ENCODE results near the gene RABGGTA.
"Not testable (repeated sequence)": the region's sequence is repeated elsewhere in the genome, so short reads cannot be mapped to it uniquely, and the experiment has no call there.

The RABGGTA gene

DNA sequence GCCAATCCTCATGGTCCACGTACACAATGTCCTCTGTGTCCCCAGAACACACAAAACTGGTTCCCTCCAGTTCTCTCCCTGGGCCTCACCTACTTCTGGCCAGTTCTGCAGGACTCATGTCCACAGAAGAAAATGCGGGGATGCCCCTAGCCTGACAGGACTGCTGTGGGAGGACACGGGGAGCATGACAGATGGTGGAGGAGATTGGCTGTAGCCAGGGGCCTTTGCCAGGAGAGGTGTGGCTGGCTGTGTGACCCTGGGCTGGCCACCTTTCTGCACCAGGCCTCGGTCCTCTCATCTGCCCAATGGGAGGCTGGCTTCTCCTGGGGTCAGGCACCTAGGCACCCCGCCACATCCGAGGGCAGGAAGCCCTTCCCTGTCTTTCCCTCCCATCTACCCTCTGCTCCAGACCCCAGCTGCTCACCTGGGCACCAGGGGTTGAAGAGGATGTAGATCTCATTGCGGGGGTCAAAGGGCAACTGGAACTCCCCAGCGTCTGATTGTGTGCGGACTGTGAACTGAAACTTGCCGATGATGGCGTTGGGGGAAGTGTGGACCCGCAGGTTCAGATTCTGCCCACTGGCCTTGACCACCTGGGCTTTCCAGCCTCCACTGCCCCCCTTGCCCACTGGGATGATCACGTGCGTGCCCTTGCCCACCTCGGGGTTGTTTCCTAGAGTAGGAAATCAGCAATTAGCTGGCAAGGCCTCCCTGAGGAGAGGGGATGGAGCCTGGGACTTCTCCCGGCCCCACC, 11.2 kb downstream of the RABGGTA start:
- DNase-seq = no peak

DNA sequence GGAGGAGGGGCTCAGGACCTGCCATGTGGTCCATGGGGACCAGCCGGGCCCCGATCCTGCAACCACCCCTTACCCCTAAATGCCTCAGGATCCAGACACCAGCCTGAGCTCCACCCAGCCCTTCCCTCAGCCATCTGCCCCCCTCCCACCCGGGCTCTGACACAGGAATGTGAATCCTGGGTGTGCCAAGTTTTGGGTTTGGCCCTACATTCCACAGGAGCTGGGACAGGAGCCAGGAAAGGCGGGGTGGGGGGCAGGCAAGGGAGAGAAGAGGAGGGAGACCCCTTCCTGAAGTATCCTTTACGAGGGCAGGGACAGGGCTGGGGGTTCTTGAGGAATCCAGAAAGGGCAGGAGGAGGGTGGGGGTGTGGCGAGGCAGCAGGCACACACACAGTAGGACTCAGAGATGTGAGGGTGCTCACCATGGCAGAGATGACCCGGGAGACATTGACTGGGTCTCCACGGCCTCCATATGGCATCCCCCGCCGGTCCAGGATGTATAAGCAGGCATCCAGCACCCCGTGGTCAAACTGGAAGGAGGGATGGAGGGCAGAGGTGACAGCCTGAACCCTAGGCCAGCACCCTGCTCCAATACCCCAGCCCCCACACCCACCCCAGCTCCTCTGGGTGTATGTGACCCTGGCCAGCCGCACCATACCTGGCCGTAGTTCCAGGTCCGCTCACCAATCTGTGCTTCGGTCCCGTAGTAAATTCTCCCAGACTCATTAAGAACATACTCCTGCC, 11.9 kb downstream of the RABGGTA start:
- DNase-seq = no peak

DNA sequence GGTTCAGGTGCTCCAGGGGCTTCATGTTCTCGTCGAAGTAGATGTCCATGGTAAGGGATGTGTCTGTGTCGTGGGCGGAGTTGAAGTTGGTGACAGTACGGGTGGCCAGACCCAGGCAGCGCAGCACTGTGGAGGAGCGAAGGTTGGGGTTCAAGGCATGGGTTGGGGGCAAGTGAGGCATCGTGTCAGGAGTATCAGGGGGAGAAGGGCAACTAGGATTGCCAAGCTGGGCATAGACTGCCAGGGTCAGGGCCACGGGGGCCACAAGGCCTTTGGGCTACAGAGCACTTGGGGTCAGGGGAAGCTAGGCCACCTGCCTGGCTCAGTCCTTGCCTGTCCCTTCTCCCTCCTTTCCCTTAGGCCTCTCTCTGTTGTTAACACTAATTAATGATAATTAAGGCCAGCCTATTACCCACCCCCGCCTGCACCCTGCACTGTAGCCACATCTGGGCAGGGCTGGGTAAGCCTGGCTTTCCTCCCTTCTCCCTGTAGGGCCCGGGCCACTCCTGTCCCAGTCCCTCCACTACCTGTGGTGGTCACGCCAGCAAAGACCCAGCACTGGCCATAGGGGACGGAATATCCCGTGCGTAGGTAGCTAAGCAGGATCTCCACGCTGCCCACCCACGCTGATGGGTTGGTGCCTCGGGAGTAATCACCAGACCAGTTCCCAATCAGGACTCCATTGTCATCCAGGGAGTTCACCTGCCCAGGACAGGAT, 12.7 kb downstream of the RABGGTA start:
- DNase-seq = no peak

DNA sequence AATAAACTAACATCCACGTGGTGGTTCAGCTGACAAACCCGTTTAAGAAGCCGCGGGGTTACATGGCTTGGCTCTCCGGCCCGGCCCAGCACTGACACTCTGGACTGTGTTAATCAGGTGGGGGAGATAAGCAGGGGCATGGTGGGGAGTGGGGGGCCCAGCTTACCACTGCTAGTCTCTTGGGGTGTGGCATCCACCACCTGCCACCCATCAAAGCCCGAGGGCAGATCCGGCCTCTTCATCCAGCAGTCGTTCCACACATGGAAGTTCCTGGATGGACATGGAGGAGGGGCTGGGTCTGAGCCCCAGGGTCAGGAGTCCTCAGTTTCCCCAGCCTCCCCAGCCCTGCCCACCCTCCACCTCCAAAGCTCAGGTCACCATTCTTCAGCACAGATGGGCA, 13.3 kb downstream of the RABGGTA start:
- DNase-seq = no peak

DNA sequence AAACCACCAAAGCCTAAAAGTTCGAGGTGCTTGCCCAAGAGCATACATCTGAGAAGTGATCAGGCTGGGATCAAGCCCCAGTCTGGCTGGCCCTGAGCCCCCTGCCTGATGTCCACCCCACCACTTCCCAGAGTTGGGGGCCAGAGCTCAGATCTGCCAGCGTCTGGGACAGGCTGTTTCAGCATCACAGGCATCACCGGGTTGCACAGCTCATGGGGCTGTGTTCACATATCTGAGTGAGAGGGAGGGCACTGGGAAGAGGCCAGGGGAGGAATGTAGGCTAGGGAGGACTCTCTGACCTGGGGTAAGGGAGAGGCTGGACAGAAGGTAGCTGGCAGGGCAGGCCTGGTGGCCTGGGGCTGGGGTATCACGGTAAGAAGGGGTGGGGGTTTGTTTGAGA, 14.4 kb downstream of the RABGGTA start:
- DNase-seq = no peak

DNA sequence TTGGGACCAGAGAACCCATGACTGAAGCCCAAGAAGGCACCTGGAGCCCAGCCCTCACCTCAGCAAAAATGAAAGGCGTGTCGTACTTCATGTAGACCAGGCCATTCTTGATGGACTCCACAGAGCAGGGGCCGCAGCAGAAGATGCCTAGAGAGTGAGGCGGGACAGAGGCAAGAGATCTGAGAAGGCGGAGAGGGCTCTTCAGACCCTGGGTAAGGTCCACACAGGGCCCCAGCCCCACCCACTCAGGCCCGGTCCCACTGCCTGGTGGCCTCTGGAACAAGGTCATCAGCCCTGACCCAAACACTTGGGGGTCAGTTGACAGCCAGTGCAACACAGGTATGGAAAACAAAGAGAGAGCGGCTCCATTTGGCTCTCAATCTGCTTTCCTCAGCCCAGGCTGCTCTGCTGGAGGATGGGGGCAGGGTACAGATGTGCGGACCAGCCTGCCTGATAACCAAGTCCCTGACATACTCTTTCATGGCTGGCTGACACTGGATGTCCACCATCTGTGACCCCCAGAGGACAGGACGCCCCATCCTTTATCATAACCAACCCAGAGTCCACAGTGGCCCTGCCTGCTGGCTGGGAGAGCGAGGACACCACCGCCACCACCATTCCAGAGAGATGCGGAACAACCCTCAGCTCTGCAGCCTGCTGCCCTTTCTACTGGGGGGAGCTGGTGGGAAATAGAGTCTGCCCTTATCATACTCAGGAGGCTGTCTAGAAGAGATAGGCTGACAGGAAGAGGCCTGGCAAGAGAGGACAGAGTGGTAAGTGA, 15.3 kb downstream of the RABGGTA start:
- no peak for DNase-seq

DNA sequence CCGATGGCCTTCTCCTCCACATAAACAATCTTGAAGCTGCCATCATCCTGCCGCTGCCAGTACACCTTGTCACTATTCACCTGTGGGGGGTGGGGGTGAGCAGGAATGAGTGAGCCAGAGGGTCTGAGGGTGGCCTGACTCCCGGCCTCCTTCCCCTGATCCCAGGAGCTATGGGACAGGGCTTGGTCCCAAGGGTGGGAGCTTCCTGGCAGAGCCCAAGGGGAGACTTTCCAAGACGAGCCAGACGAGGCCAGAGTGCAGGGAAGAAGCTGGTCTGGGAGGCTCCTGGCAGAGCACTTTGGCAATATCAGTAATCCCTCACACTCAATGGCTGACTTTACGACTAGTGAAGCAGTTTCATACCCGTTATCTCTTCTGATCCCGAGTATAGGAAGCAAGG, 16.0 kb downstream of the RABGGTA start:
- no peak for DNase-seq

DNA sequence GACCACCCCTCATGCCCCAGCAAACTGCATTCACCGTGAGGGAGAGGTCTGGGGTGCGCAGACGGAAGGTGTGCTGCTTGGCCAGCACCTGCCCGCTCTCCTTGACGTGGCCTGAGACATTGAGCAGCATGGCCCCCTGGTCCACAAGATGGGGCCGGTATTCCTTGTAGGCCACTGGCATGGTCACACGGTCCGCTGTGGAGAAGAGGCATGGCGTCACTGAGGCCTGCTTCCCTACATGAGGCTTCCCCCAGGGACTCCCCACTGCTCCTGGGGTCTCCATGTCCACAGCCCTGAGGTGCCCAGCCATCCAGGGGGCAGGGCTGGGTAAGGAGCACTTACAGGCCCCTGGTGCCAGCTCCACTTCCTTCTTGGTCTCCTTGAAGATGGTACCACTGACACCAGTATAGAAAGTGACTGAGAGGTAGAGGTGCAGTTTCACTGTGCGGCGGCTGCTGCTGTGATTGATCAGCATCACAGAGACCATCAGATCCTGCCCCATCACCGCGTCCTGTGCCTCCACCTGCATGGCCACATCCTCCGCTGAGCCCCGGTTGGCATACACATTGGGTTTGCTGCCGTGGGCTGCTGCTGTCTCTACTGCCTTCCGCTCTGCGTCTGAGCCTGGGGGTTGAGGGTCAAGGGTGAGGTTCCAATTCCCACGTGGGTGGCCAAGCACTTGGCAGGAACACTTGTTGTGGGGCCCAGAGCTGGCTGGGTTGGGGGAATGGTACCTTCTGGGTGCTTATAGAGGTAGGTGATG, 16.6 kb downstream of the RABGGTA start:
- no peak for DNase-seq

DNA sequence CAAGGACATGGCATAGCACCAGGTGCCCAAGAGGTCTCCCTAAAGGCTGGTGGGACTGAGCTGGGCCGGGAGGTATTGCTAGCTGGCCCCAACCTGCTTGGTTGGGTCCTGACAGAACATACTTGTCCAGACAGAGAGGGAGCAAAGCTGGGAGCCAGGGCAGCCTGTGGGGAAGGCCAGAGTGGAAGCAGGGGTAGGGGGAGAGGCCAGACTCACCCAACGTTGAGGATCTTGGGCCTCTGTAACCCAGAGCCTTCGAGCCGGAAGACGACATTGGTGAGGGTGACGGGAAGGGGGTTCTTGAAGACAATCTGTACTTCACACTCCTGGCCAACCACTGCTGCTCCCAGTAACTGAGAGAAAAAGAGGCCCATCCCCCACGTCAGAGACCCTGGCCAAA, 17.5 kb downstream of the RABGGTA start:
- no peak for DNase-seq

DNA sequence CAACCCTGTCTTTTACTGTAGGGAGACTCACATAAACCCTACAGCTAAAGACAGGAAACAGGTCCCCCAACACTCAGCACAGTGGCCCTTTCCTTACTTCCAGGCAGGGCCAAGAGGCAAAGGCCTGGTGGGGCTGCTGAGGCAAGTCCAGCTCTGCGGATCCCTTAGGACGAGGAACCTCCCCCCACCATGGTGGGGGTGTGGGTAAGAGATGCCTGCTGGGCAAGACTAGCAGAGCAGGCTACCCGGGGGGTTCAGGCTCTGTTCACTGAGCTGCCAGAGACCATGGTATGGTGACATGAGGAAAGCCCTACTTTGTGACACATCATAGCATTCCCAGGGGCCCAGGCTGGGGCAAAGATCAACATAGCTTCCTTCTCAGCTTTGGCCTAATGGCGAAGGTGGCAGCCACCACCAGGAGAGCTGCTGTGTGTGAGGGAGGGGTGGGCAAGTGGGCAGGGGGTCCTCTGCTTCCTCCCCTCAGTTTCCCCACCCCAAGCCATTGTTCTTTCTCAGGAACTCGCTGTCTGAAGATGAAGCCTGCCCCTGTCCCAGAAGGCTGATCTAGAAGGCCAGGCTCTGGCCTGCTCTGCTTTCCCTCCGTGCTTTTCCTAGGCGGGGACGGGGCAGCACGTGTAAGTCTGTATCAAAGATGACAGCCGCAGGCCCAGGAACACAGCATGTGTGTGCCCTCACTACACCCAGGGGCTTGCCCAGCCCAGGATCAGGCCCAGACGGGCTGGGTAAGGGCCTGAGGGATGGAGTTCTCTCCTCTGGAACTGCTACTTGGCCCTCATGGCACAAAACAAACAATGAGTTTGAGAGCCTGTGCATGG, 18.9 kb downstream of the RABGGTA start:
- DNase-seq = no peak

DNA sequence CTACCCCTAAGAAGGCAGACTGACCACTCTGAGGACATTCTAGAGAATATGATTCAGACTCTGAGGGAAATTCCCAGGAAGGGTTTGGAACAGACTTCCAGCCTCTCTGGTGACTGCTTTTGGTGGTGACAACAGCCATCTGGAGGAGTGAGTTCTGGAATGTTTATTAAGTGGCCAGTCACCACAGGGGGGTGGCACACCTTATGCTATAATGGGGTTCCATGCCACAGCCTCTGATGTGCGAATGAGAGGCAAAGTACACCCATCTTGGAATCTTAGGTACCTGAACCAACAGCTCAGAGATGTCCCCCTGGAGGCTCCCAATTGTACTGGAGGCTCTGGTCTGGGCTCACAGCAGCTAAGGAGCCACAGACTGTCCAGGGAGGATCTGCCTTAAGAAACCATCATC, 19.5 kb downstream of the RABGGTA start:
- no peak for DNase-seq

DNA sequence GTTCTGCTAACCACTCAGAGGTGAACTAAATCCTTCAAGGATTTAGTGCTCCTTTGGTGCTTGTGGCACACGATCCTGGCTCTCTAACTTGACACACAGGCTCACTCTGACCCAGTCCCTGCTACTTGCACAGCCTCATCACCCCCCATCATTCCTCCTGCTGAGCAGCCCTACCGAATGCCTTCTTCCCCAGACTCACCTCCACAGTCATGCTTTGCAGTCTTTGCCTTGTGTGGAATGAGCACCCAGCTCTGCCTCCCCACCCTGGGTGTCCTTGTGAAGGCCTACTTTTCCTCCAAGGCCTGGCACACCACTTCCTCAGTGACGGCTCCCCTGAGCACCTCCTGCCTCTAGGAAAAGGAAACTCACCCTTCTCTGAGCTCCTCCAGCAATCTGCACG, 21.0 kb downstream of the RABGGTA start:
- DNase-seq = no peak

DNA sequence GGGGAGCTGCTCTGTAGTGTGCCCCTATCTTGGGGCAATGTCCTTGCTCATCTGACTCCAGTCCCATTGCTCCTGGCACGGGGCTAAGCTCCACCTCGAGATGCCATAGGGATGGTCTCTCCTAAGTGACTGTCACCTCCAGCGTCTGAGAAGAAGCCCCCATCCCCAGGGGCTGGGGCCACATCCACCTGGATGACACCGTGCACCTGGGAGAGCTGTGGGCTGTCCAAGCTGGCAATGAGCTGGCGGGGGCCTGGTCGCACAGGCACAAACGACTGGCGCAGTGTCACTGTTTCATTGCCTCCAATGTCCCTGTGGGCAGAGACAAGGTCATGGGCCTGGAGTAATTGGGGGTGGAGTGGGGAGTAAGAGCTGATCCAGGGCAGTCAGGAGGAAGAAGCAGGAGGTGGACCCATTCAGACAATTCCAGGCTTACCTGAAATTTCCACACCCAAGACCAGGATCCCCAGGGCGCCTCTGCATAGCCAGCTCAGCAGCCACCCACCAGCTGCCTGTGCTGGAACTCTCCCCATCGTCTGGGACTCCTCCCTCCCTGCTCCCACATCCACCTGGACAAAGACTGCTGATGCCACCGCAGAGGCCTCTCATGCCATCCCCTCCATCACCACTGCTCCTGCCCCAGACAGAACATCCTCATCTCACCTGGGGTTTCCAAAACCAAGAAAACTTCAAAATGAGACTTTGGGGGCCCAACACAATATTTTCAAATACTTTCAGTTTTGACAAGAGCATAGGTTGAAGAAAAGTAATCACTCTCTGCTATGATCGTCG, 22.0 kb downstream of the RABGGTA start:
- DNase-seq = no peak

DNA sequence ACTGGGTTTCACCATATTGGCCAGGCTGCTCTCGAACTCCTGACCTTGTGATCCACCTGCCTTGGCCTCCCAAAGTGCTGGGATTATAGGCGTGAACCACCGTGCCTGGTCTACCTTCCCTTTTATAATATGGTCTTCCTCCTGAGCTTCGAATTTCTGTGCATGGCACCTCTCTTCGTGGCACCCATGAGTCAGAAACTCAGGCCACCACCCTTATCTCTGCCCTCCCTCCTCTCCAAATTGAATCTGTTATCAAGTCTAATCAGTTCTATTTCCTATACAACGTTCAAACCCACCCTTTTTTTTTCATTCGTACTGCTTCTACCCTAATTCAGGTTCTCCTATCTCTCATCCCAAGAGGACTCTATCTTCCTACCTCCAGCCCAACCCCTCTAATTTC, 24.0 kb downstream of the RABGGTA start:
- DNase-seq = no peak

DNA sequence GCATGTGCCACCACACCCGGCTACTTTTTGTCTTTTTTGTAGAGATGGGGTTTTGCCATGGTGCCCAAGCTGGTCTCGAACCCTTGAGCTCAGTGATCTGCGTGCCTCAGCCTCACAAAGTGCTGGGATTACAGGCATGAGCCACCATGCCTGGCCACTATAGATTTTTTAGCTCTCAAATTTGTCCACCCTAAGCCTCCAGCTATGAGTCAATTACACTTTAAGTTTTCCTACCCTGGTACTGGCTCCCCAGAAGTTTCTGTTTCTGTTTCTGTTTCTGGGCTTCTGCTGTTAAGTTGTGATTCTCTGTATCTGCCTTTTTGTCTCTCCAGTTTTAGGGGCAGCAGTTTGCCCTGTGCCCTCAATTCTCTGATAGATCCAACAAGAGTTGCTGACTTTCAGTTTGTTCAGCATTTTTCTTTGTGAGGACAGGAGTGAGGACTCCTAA, 24.6 kb downstream of the RABGGTA start:
- DNase-seq = no peak

DNA sequence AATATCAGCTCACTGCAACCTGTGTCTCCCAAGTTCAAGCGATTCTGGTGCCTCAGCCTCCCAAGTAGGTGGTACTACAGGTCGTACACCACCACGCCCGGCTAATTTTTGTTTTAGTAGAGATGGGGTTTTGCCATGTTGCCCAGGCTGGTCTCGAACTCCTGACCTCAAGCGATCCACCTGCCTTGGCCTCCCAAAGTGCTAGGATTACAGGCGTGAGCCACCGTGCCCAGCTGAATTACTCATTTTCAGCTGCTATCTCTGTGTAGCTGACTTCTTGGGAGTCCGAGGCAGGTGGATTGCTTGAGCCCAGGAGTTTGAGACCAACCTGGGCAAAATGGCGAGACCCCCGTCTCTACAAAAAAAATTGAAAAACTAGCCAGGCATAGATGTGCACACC, 26.0 kb downstream of the RABGGTA start:
- not testable (repeated sequence) for DNase-seq

DNA sequence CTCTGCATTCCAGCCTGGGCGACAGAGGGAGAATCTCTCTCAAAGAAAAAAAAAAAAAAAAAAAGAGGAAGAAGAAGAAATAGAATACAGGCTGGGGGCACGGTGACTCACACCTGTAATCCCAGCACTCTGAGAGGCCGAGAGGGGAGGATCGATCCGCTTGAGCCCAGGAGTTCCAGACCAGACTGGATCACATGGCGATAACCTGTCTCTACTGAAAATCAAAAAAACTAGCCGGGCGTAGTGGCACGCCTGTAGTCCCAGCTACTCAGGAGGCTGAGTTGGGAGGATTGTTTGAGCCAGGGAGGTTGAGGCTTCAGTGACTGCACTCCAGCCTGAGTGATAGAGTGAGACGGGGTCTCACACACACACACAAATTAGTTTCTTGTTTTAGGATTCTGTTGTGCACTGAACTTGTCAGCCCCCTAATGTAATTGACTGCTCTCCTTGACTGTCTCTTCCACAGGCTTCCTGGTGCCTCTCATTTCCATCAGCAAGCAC, 28.0 kb downstream of the RABGGTA start:
- no peak for DNase-seq

DNA sequence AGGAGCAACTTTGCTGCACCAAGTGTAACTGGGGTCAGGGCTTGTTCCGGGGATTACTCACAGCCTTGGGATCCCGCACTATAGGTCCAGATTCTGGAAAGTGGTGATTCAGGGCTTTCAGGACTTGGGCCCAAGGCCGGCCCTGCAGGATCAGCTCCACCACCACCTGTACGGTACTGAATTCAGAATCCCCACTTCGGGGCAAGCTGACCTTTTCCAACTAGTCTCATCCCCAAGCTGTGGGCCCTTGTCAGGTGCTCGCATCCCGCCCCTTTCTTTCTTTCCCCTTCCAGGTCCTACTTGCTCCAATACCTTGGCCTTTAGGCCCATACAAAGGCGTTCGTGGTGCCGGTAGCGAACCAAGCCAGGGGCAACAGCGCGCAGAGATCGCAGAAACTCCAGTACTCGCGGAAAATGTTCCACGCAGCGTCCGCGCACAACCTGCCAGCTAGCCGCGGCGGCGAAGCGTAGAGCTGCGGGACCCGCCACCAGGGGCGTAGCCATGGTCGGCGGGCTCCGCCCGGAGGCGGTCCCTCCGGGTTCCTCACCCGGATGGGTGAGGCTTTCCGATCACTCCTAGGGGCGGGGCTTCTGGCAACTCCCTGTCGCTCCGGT, 29.5 kb downstream of the RABGGTA start:
- peak; percentile 91 for DNase-seq

DNA sequence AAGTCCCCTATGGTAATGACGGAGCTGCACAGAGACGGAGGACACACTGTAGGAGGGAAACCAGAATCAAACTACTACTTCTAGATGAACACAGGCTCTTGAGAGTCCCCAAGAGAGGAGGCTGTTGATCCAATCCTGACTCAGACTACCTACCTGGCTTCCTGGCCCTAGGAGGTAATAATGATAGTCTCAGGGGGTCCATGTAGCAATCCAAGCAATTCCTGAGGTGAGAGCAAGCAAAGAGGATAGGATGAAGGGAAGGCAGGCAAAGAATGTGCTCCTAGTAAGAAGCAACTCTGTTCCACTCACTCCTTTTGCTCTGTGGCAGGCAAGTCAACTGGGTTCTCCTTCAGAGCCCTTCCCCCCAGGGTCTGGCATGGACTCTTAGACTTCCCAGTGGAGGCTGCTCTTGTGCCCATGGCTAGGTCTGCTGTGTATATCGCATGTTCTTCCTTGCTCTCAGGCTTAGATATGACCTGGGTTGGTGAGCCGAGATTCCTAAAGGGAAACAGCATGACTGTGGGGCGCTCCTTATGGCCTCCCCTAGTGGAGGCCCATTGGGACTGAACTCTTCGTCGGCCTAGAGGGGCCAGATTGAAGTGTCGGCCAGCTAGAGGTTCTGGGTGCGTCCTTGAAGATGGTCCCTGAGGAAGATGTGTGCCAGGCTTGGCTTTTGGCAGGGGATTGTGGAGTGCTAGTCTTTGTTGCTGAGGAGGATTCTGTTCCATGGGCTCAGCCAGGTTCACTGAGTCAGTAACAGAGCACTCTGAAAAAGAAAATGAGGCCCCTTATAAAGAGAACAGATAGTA, 31.1 kb downstream of the RABGGTA start:
- no peak for DNase-seq

Measured in activated effector memory CD4-positive, alpha-beta T cell treated with Interleukin-2 at 50 U/mL for 16 hours (primary cell).